VCaP (cell line): ENCODE results near the gene SGF29.

Source experiments
- H3K27ac ChIP-seq: fragments of 450-650 bp; 2 replicates; pipeline ENCODE4 v1.5.1; 2017
- TF ChIP-seq, protein P1 (sequence below): fragments of 450-650 bp; conservative IDR thresholded peaks from 2 replicates; pipeline ENCODE4 v1.5.1; 2017; ENCODE audit warnings: mild to moderate bottlenecking, moderate library complexity

The SGF29 gene

GRCh38 chr16:28553776-28554633, at the start of gene SGF29:
Gene SGF29, plus strand, starts transcription at chr16:28553920. Its CDS starts 27,150 bp downstream, at chr16:28581070.
- peak within 1 kb of the TSS; percentile 76 for H3K27ac ChIP-seq
- TF ChIP-seq, protein P1, sequence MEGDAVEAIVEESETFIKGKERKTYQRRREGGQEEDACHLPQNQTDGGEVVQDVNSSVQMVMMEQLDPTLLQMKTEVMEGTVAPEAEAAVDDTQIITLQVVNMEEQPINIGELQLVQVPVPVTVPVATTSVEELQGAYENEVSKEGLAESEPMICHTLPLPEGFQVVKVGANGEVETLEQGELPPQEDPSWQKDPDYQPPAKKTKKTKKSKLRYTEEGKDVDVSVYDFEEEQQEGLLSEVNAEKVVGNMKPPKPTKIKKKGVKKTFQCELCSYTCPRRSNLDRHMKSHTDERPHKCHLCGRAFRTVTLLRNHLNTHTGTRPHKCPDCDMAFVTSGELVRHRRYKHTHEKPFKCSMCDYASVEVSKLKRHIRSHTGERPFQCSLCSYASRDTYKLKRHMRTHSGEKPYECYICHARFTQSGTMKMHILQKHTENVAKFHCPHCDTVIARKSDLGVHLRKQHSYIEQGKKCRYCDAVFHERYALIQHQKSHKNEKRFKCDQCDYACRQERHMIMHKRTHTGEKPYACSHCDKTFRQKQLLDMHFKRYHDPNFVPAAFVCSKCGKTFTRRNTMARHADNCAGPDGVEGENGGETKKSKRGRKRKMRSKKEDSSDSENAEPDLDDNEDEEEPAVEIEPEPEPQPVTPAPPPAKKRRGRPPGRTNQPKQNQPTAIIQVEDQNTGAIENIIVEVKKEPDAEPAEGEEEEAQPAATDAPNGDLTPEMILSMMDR, result peak; percentile 42; the same call in 1 of the 2 replicates

- TF ChIP-seq, protein P1, result no peak
- H3K27ac ChIP-seq, result peak overlapping the region; percentile 70
Measured at GRCh38 chr16:28504707-28505404, 48.9 kb upstream of the SGF29 start.

DNA sequence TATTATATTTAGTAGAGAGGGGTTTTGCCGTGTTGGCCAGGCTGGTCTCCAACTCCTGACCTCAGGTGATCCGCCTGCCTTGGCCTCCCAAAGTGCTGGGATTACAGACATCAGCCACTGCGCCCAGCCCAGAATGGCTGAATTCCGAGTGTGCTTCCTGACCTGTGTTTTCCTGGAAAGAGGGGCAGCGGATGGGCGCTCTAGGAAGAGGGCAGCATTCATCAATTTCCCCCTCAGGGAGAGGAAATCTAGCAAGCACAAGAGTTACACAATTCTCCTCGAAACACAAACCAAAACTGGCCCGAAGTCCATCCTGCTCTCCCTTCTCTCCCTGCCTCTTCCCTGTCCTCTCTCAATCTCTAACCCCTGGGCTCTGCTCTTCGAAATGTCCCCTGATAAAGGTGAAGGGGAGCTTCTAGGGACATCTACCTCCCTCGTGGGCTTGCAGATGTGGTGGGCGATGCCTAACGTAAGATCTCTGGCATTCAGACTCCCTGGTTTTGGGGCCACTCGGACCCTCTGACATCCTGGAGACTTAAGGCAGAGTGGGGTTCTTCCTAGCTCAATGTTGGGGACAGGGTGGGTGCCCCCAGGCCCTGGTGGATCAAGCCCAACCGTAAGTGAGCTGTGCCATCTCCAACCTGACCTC, 48.1 kb upstream of the SGF29 start:
- H3K27ac ChIP-seq, result peak overlapping the region; percentile 70
- TF ChIP-seq, protein P1, result no peak

DNA sequence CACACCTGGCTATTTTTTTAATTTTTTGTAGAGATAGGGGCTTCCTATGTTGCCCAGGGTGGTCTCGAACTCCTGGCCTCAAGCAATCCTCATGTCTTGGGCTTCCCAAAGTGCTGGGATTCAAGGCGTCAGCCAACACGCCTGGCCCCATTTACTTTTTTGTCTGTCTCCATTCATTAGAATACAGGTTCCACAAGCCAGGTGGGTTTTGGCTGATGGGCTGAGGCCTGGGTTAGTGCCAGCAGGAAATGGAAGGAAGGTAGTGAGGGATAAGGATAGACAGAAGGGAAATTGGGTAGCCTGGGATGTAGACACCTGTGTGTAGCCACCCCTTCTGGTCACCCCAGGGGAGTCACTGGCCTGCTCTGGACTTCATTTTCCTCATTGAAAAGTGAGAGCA, 42.7 kb upstream of the SGF29 start:
- TF ChIP-seq, protein P1, result no peak
- H3K27ac ChIP-seq, result no peak overlapping the region; the same call in 1 of the 2 replicates

- H3K27ac ChIP-seq, result no peak overlapping the region; the same call in 1 of the 2 replicates
Measured at GRCh38 chr16:28511801-28512789, 41.6 kb upstream of the SGF29 start.

DNA sequence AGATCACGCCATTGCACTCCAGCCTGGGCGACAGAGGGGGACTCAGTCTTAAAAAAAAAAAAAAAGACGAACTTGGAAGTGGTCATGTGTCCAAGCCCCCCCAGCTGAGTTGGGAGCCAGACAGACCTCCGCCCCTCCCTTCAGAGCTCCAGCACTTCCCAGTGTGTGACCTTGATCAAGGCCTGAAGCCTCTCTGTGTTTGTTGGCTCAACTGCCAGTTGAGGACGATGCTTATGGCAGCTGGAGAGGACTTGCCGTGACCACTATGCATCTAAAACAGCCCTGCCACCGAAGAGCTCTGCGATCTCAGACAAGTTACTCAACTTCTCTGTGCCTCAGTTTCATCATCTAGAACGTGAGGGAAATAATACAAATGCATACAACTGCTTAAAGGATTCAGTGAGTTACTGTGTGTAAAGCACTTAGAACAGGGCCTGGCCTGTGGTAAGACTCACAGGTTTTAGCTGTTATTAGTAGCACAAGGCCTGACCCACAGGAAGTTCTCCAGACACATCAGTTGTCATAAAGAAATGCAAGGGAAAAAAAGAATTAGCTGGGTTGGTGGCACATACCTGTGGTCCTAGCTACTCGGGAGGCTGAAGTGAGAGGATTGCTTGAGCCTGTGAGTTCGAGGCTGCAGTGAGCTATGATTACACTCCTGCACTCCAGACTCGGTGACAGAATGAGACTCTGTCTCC, 40.1 kb upstream of the SGF29 start:
- H3K27ac ChIP-seq, result no peak overlapping the region
- TF ChIP-seq, protein P1, result no peak

More at GRCh38 chr16:28511801-28512789, 41.6 kb upstream of the SGF29 start:
- TF ChIP-seq, protein P1, result no peak
